BE2C (cell line): Measurements from ENCODE around the gene ARHGAP42.
"Not testable (repeated sequence)": the region's sequence is repeated elsewhere in the genome, so short reads cannot be mapped to it uniquely, and the experiment has no call there.

Source experiments
- DNase-seq: peaks from one replicate; pipeline ENCODE4 v3.0.0-alpha.2; 2020
- H3K27me3 ChIP-seq: fragments of 250-450 bp; sonication (Bioruptor Pico); 2 replicates; pipeline ENCODE4 v1.5.1; 2020; ENCODE audit warnings: mild to moderate bottlenecking
- H3K36me3 ChIP-seq: fragments of 250-450 bp; sonication (Bioruptor Pico); 2 replicates; pipeline ENCODE4 v1.5.1; 2020; ENCODE audit warnings: mild to moderate bottlenecking
- H3K4me1 ChIP-seq: fragments of 250-450 bp; sonication (Bioruptor Pico); 2 replicates; pipeline ENCODE4 v1.5.1; 2020
- H3K4me3 ChIP-seq: 2 replicates; pipeline ENCODE4 v1.5.1; 2011; ENCODE audit warnings: low read depth, low read length
- H3K9me3 ChIP-seq: fragments of 250-450 bp; sonication (Bioruptor Pico); 2 replicates; pipeline ENCODE4 v1.5.1; 2020
- TF ChIP-seq, protein P1 (sequence below): IDR thresholded peaks from 2 replicates; pipeline ENCODE4 v1.5.1; 2012; ENCODE audit warnings: mild to moderate bottlenecking, low read depth, low read length

ARHGAP42 gene

DNA sequence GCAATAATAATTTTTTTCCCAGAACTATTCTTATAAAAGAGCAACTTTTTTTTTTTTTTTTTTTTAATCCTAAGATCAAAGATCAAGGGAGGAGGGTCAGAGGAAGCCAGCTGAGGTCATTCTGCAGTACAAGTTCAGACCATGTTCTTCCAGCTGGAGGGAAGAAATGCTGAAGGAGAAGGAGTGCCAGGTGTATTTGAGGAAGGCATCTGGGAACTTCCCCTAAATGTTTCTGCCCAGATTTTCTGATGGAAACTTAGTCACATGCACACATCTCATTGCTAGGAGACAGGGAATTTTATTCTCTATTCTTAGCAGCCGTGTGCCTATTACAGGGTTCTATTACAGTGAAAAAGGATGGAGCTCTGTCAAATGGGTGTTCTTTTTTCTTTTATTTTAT, 208.4 kb downstream of the ARHGAP42 start:
- Histone ChIP-seq H3K4me3 (no peak overlapping the region), H3K27me3 (no peaks in the 10 kb centered on the region), H3K36me3 (no peaks in the 10 kb centered on the region), H3K4me1 (no peaks in the 10 kb centered on the region), H3K9me3 (no peaks in the 10 kb centered on the region)
- TF ChIP-seq, protein P1, sequence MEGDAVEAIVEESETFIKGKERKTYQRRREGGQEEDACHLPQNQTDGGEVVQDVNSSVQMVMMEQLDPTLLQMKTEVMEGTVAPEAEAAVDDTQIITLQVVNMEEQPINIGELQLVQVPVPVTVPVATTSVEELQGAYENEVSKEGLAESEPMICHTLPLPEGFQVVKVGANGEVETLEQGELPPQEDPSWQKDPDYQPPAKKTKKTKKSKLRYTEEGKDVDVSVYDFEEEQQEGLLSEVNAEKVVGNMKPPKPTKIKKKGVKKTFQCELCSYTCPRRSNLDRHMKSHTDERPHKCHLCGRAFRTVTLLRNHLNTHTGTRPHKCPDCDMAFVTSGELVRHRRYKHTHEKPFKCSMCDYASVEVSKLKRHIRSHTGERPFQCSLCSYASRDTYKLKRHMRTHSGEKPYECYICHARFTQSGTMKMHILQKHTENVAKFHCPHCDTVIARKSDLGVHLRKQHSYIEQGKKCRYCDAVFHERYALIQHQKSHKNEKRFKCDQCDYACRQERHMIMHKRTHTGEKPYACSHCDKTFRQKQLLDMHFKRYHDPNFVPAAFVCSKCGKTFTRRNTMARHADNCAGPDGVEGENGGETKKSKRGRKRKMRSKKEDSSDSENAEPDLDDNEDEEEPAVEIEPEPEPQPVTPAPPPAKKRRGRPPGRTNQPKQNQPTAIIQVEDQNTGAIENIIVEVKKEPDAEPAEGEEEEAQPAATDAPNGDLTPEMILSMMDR = no peak
- DNase-seq = no peak

DNA sequence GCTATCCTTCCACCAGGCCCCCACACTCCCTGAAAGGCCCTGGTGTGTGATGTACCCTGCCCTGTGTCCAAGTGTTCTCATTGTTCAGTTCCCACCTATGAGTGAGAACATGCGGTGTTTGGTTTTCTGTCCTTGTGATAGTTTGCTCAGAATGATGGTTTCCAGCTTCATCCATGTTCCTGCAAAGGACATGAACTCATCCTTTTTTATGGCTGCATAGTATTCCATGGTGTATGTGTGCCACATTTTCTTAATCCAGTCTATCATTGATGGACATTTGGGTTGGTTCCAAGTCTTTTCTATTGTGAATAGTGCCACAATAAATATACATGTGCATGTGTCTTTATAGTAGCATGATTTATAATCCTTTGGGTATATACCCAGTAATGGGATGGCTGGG, 208.9 kb downstream of the ARHGAP42 start:
- H3K4me1 ChIP-seq = not testable (repeated sequence)

DNA sequence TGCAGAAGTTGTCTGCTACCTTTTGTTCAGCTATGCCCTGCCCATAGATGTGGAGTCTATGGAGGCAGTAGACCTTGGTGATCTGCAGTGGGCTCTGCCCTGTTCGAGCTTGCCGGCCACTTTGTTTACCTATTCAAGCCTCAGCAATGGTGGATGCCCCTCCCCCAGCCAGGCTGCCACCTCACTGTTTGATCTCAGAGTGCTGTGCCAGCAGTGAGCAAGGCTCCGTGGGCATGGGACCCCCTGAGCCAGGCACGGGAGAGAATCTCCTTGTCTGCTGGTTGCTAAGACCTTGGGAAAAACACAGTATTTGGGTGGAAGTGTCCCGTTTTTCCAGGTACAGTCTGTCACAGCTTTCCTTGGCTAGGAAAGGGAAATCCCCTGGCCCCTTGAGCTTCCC, 214.4 kb downstream of the ARHGAP42 start:
- DNase-seq, H3K27me3 ChIP-seq: not testable (repeated sequence)

More for the DNA sequence above, 208.9 kb downstream of the ARHGAP42 start:
- H3K9me3 ChIP-seq, H3K4me3 ChIP-seq, DNase-seq, H3K27me3 ChIP-seq, H3K36me3 ChIP-seq: not testable (repeated sequence)

DNA sequence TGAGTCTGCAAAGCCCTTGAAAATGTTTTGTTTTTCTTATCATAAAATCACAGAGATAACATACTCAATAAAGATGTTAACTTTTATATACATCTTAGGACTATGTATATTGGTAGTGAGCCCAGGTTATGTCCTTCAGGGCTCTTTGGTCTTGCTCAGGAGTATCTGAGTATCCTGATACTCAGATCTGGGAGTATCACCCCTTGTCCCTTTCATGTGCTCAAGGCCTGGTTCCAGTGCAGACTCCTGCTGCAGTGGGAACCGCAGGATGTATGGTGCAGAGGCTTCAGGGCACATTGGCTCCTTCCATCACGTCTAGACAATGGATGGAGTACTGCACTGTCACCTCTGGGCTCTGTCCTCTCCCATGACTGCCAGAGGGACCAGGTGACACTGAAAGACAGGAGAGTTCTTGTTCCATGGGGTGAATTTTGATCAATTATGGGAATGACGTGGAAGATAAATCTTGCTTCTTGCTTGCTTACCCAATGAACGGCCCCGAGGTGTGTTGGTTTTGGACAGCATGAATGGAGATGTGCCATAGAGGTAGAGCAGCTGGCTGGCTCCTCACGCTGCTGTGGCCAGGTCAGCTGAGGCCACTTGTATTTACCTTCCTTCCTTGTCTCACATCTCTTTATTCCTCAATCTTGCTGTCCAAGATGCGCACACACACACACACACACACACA, 215.5 kb downstream of the ARHGAP42 start:
- no peaks in the 10 kb centered on the region; the same call in 1 of the 2 replicates for H3K36me3 ChIP-seq
- H3K4me3 ChIP-seq = no peak overlapping the region
- no peaks in the 10 kb centered on the region for H3K27me3 ChIP-seq
- no peak for DNase-seq
- no peaks in the 10 kb centered on the region for H3K9me3 ChIP-seq
- TF ChIP-seq, protein P1 = no peak
- peaks cover 6% of the 10 kb centered on the region; the same call in 1 of the 2 replicates for H3K4me1 ChIP-seq

More for the DNA sequence above, 214.4 kb downstream of the ARHGAP42 start:
- H3K36me3 ChIP-seq, H3K4me1 ChIP-seq, H3K4me3 ChIP-seq, H3K9me3 ChIP-seq: not testable (repeated sequence)

DNA sequence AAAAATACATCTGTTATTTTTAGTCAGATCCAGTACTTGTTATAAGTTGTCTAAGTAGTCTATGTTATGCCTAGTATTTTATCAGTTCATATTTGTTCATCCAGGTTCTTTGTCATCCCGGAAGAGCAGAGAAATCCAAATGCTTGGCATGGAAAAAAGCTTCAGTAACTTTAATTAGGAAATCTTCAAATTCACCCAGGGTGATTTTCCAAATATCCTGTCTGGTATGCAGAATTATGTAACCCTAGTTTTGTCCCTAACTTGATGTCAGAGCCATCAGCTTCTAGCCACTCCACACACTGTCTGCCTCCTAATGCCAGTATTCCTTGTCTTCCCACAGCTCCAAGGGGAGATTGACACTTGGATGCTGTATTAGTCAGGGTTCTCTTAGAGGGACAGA, 216.2 kb downstream of the ARHGAP42 start:
- TF ChIP-seq, protein P1 = no peak
- peaks cover 6% of the 10 kb centered on the region; the same call in 1 of the 2 replicates for H3K4me1 ChIP-seq
- H3K27me3 ChIP-seq = no peaks in the 10 kb centered on the region
- no peaks in the 10 kb centered on the region; the same call in 1 of the 2 replicates for H3K36me3 ChIP-seq
- no peak for DNase-seq
- H3K9me3 ChIP-seq = no peaks in the 10 kb centered on the region
- no peak overlapping the region for H3K4me3 ChIP-seq

DNA sequence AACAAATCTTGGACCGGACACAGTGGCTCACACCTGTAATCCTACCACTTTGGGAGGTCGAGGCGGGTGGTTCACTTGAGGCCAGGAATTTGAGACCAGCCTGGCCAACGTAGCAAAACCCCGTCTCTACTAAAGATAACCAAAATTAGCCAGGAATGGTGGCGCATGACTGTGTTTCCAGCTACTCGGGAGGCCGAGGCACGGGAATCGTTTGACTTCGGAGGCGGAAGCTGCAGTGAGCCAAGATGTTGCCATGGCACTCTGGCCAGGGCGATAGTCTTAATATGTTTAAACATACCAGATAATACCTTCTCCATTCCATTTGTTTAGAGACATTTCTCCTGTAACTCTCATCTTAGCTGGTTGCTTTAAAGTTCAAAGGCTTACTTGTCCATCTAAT, 218.6 kb downstream of the ARHGAP42 start:
- Histone ChIP-seq H3K9me3 (no peaks in the 10 kb centered on the region), H3K27me3 (no peaks in the 10 kb centered on the region), H3K36me3 (no peaks in the 10 kb centered on the region; the same call in 1 of the 2 replicates), H3K4me1 (peaks cover 6% of the 10 kb centered on the region; the same call in 1 of the 2 replicates), H3K4me3 (no peak overlapping the region)
- TF ChIP-seq, protein P1 = no peak
- DNase-seq = no peak

DNA sequence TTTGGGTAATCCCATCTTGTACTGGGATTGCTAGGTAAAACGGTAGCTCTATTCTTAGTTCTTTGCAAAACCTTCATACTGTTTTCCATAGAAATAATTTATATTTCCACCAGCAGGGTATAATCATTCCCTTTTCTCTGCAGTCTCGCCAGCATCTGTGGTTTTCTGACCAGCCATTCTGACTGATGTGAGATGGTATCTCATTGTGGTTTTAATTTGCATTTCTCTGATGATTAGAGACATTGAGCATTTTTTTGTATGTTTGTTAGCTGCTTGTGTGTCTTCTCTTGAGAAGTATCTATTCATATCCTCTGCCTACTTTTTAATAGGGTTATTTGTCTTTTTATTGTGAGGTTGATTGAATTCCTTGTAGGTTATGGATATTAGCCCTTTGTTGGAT, 221.7 kb downstream of the ARHGAP42 start:
- no peaks in the 10 kb centered on the region for H3K4me1 ChIP-seq
- TF ChIP-seq, protein P1 = no peak
- no peaks in the 10 kb centered on the region; the same call in 1 of the 2 replicates for H3K36me3 ChIP-seq
- no peak overlapping the region for H3K4me3 ChIP-seq
- DNase-seq = no peak
- H3K27me3 ChIP-seq = no peaks in the 10 kb centered on the region
- no peaks in the 10 kb centered on the region for H3K9me3 ChIP-seq
